NCI-H1048 (cell line): ENCODE results near the gene DHRSX.
"Not testable (repeated sequence)": the region's sequence is repeated elsewhere in the genome, so short reads cannot be mapped to it uniquely, and the experiment has no call there.

Experiments
- DNase-seq: peaks from one replicate; lab custom pipeline; 2025; lab: John Stamatoyannopoulos, UW

The DHRSX gene

GRCh38 chrX:2500803-2501558 is at the start of gene DHRSX, which contains the start of gene ZBED1:
DHRSX (minus strand) TSS chrX:2500976; CDS start chrX:2500925, 51 bp downstream.
ZBED1 (minus strand) TSS chrX:2500976; CDS start chrX:2490719, 10,257 bp downstream.
- DNase-seq: no peak

DNA sequence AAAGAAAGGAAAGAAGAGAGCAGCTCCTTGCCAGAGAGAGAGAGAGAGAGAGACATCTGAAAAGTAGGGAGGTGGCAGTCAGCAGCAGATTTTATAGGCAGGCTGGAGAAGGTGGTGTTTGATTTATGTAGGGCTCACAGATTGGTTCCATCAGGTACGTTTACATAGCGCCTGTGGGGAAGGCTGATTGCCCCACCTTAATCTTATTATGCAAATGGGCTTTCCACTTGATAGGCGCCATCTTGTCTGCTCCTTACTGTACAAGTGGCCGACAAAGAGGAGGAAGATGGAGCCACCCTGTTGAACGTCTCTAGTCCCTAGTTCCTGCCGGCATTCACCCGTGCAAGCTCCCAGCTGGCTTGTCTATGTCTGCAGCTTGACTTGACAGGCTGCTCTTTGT is 49.1 kb upstream of the DHRSX start:
- peak; percentile 50 for DNase-seq

GRCh38 chrX:2548711-2549423 is 48.1 kb upstream of the DHRSX start:
- DNase-seq: no peak

DNA sequence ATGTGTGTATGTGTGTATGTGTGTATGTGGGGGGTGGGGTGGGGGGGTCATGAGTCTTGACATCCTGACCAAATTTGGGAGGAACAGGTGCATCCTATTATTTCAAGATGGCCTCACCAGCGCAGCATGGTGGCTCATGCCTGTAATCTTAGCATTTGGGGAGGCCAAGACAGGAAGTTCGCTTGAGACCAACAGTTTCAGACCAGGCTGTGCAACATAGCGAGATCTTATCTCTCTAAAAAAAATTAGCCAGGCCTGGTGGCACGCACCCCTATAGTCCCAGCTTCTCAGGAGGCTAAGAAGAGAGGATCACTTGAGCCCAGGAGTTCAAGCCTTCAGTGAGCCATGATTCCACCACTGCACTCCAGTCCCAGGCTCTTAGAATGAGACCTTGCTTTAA is 47.0 kb upstream of the DHRSX start:
- DNase-seq: no peak

DNA sequence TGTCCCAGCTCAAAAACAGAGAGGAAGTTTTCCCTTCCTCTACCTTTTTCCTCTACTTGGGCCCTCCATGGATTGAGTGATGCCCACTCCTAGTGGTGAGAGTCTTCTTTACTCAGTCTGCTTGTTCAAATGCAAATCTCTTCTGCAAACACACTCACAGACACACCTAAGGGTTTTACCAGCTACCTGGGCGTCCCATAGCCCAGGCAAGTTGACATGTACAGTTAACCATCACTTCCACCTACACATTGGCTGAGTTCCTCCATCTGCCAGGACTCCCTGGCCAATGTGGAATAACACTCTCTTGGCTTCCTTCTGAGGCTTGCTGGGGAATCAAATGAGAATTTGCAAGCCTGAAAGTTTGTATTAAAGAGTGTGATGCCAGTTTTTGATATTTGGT is 45.7 kb upstream of the DHRSX start:
- no peak for DNase-seq

GRCh38 chrX:2545144-2545543 is 44.4 kb upstream of the DHRSX start:
- no peak for DNase-seq

GRCh38 chrX:2542826-2543521 is 42.2 kb upstream of the DHRSX start:
- no peak for DNase-seq

DNA sequence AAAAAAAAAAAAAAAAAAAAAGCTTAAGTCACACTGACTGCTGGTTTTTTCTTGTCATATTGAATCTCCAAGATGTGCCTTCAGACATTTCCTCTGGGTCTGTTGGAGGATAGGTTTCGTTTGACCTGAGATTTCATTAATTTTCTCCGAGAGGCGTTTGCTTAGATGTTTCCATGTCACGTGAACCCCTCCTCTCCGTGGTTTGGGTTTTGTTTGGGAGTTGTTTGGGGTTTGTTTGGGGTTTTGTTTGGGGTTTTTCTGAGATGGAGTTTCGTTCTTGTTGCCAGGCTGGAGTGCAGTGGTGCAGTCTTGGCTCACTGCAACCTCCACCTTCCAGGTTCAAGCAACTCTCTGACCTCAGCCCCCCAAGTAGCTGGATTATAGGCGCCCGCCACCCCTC is 40.8 kb upstream of the DHRSX start:
- no peak for DNase-seq

DNA sequence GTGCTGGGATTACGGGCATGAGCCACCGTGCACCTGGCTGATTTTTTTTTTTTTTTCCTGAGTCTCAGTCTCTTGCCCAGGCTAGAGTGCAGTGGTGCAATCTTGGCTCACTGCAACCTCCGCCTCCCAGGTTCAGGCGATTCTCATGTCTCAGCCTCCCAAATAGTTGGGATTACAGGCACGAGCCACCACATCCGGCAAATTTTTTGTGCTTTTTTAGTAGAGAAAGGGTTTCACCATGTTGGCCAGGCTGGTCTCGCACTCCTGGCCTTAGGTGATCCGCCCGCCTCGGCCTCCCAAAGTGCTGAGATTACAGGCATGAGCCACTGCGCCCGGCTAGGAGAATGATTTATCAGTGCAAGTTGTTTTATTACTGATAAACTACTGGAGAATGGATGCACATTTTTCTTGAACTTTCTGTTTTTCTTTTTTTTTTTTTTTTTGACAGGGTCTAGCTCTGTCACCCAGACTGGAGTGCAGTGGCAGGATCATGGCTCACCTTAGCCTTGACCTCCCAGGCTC is 39.7 kb upstream of the DHRSX start:
- DNase-seq: no peak

DNA sequence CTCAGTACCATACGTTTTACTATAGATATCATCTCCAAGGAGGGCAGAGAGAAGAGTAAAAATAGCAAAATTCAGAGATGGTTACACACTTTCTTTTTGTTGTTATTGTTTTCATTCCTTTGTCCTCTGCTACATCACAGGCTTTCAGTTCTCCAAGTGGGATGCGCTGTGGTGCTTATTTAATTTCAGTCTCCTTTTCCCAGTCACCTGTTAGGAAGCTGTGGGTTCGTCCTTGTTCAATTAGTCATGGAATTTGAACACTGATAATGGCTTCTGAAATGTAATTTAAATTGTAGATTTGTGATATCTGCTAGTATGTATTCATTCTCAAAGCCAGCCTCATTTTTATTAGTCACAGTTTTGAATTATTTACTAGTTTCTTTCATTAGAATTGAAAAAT is 38.8 kb upstream of the DHRSX start:
- DNase-seq: no peak

DNA sequence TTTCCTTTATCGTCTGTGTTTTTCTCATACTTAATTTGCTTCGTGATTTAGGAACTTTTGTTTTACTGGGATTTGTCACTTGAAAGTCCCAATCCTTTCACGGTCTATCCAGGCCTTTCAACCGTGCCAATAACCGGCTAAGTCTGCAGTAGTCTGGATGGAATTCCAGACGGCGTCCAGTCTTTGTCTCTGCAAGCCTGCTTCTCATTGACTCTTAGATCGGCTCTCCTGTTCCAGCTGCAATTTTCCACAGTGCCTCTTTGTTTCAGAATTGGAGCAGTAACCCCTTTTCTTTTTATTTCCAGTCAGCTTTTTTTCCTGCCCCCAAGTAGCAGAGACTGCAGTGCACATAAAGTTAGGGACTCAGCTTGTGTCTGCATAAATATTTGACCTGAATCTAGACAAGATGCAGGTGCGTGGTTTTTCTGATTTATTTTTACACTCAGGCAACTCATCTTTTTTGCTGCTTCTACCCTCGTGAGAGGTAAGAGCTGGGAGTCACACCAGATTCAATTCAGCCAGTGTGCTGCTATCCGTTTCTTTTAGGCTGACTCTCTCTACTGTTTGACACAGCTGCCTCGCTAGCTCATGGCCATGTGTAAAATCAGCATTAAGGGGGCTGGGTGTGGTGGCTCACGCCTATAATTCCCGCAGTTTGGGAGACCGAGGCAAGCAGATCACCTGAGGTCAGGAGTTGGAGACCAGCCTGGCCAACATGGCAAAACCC is 37.4 kb upstream of the DHRSX start:
- no peak for DNase-seq

DNA sequence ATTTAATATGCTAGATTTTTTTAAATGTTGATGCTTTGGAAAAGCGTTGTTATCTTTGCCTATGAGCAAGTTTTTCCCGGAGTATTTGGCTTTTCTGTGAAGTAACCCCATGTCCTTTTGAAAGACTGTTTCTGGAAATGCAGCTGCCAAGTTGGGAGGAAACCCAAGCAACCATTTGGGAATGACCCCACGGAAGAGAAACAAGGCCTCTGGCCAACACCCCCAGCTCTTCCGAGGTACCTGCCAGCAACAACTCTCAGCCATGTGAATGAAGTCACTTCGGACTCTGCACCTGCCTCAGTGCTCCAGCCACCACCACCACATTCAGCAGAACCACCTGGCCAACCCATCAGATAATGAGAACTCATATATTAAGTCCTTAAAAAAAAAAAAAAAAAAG is 36.2 kb upstream of the DHRSX start:
- no peak for DNase-seq

DNA sequence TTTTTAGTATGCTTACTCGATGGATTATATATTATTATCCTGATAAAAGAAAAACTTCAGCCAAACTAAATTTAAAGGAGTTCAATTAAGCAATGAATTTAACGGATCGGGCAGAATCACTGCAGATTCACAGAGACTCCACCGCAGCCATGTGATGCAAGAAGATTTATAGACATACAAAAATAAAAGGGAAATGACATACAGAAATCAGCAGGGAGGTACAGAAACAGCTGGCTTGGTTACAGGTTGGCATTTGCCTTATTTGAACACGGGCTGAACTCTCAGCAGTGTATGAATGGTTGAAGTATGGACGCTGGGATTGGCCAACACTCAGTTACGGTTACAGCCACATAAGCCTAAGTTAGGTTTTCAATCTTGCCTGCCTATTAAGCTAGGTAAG is 35.4 kb upstream of the DHRSX start:
- no peak for DNase-seq

GRCh38 chrX:2534261-2535021 is 33.7 kb upstream of the DHRSX start:
- DNase-seq: not testable (repeated sequence)

DNA sequence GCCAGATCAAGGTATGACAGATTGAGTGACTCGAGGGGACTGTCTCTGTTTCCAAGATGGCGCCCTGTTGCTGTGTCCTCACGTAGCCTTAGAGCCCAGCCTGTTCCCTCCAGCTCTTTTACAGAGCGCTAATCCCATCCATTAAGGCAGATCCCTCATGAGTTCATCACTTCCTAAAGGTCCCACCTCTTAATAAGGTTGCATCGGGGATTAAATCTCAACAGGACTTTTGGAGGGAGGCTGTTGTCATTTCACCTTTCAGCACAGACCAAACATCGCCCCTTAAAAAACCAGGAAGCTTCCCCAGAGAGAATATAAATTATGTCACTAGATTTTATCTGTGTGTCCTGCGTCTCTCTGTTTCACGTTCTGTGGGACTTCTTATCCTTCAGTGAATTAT is 32.6 kb upstream of the DHRSX start:
- DNase-seq: no peak

DNA sequence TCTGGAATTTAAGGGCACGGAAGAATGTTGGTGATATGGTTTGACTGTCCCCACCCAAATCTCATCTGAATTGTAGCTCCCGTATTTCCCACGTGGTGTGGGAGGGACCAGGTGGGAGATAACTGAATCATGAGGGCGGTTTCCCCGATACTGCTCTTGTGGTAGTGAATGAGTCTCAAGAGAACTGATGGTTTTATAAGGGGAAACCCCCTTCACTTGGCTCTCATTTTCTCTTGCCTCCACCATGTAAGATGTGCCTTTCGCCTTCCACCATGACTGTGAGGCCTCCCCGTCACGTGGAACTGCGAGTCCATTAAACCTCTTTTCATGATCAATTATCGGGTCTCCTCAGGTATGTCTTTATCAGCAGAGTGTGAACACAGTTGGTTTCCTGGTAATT is 25.6 kb upstream of the DHRSX start:
- DNase-seq: no peak

DNA sequence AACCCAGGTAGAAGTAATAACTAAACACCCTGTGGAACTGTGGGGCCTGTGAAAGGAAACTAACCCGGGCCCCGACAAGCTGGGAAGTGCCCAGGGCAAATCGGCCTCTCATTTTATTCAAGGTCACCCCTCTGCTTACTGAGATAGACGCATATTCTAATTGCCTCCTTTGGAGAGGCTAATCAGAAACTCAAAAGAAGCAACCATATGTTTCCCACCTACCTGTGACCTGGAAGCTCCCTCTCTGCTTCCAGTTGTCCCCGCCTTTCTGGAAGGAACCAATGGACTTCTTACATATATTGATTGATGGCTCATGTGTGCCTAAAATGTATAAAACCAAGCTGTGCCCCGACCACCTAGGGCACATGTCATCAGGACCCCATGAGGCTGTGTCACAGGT is 23.1 kb upstream of the DHRSX start:
- DNase-seq: no peak

DNA sequence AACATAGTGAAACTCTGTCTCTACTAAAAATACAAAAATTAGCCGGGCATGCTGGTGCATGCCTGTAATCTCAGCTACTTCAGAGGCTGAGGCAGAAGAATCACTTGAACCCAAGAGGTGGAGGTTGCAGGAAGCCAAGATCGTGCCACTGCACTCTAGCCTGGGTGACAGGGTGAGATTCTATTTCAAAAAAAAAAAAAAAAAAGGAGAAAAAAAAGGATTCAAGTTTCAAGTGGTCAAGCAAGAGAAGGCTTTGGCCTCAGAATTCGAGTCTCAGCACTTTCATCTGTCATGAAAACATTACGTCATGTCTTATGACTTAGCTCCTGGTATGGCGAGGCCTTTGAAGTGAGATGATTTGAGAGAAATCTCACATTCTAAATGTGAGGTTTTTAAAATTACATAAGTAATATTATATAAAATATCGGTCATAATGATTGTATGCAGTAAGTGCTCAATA is 21.2 kb upstream of the DHRSX start:
- DNase-seq: no peak

DNA sequence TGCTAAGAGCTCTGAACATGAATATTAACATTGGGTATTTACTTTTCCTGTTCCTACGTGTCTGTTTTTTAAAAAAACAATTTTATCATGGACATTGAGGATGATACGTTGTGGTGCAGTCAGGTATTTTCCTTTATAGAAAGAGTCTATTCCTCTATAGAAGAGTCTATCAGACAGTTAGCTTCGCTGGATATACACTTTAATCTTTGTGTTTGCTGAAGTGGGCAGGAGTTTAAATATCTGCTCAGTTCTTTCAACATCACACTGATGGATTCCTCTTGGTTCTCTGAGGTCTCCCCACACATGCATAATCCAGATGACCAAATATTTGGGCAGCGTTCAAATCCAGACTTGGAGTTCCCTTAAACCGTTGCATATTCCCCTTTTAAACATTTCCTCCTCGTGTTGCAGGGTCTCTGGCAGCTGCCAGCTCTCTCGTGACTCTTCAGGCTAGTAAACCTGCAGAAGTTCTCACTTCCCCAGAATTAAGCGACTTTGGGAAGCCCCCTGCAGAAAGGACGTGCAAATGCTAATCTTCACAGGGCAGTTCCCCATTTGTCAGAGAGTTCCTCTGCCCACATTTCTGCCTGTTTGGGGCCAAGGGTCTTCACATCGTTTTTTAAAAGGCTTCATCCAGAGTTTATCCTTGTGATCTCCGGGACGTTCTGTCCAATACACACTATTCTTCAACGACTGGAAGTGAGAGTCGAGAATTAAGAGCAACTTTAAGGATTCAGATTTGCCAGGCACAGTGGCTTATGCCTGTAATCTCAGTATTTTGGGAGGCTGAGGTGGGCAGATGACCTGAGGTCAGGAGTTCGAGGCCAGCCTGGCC is 20.5 kb upstream of the DHRSX start:
- DNase-seq: no peak

- no peak for DNase-seq
Measured at GRCh38 chrX:2520539-2520938, 19.8 kb upstream of the DHRSX start.
